ENCODE results near the gene ZNF778. TPM values are rescaled to one million over a fixed set of nuclear protein-coding genes. Genes with fewer than 3 reads are reported as not detected.
"Not testable (repeated sequence)": the region's sequence is repeated elsewhere in the genome, so short reads cannot be mapped to it uniquely, and the experiment has no call there.

ZNF778 gene
- total and polyA plus RNA-seq, 8 donors: 1.2 to 10.3 (median 5.5) TPM

DNA sequence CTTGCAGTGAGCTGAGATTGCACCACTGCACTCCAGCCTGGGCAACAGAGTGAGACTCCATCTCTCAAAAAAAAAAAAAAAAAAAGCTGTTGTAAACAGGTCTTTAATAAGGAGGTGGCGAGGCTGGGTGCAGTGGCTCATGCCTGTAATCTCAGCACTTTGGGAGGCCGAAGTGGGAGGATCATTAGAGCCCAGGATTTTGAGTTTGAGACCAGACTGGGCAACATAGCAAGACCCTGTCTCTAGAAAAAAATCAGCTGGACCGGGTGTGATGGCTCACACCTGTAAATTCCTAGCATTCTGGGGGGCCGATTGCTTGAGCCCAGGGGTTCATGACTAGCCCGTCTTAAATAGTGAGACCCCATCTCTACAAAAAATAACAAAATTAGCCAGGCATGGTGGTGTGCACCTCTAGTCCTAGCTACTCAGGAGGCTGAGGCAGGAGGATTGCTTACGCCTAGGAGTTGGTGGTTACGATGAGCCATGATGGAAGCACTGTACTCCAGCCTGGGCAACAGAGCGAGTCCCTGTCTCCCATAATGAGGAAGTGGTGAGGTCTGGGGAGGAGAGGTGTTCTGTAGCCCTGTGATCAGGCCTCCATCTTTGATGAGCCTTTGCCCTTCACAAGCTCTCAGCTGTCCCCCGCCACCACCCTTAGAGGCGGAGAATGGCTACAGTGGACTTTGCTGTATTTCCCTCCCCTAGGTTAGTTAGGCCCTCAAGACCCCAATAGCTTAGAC is 36.2 kb downstream of the ZNF778 start:
- FAIRE-seq: no peak
- TF ChIP-seq, protein P1, sequence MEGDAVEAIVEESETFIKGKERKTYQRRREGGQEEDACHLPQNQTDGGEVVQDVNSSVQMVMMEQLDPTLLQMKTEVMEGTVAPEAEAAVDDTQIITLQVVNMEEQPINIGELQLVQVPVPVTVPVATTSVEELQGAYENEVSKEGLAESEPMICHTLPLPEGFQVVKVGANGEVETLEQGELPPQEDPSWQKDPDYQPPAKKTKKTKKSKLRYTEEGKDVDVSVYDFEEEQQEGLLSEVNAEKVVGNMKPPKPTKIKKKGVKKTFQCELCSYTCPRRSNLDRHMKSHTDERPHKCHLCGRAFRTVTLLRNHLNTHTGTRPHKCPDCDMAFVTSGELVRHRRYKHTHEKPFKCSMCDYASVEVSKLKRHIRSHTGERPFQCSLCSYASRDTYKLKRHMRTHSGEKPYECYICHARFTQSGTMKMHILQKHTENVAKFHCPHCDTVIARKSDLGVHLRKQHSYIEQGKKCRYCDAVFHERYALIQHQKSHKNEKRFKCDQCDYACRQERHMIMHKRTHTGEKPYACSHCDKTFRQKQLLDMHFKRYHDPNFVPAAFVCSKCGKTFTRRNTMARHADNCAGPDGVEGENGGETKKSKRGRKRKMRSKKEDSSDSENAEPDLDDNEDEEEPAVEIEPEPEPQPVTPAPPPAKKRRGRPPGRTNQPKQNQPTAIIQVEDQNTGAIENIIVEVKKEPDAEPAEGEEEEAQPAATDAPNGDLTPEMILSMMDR (IDR thresholded peaks at IDR 0.05): no peak
- H3K27ac ChIP-seq: no peak overlapping the region
- H3K27me3 ChIP-seq: no peaks in the 10 kb centered on the region
- H3K4me3 ChIP-seq: no peak overlapping the region
- no peaks in the 10 kb centered on the region for H3K36me3 ChIP-seq
- no peaks in the 10 kb centered on the region for H3K9me3 ChIP-seq
- WGBS, 2 donors: 92 to 93% methylated on average over 10 of the region's 10 CpGs
- ATAC-seq: no peak
- no peaks in the 10 kb centered on the region for H3K4me1 ChIP-seq
- intact Hi-C loops (cut with DNase I): no loop called here
- no peak for DNase-seq

GRCh38 chr16:89256651-89257254 is 39.2 kb downstream of the ZNF778 start:
- intact Hi-C loops (cut with DNase I): no loop called here
- DNase-seq (peak in 1 of 6 donors; percentile 43), ATAC-seq (peak; percentile 41 to 85 (median 81)), FAIRE-seq (no peak)
- Histone ChIP-seq H3K9me3 (no peaks in the 10 kb centered on the region), H3K27ac (no peak overlapping the region), H3K27me3 (no peaks in the 10 kb centered on the region), H3K36me3 (no peaks in the 10 kb centered on the region), H3K4me3 (peak overlapping the region in 2 of 4 donors; percentile 20 to 24), H3K4me1 (no peaks in the 10 kb centered on the region)
- TF ChIP-seq, protein P1 (IDR thresholded peaks at IDR 0.05): no peak
- WGBS, 2 donors: 9 to 13% methylated on average over 53 to 57 of the region's 57 CpGs

- H3K27me3 ChIP-seq: no peaks in the 10 kb centered on the region
- TF ChIP-seq, protein P1 (IDR thresholded peaks at IDR 0.05): no peak
- H3K36me3 ChIP-seq: no peaks in the 10 kb centered on the region
- WGBS, 2 donors: 4 to 5% methylated on average over 43 to 44 of the region's 44 CpGs
- H3K4me3 ChIP-seq: peak overlapping the region in 2 of 4 donors; percentile 20 to 24
- ATAC-seq (peak in 3 of 4 donors; percentile 46 to 49 (median 49)), DNase-seq (no peak), FAIRE-seq (no peak)
- intact Hi-C loops (cut with DNase I): no loop called here
- H3K27ac ChIP-seq: no peak overlapping the region
- H3K4me1 ChIP-seq: no peaks in the 10 kb centered on the region
- H3K9me3 ChIP-seq: no peaks in the 10 kb centered on the region
Observed at GRCh38 chr16:89257281-89257731, 39.8 kb downstream of the ZNF778 start.

DNA sequence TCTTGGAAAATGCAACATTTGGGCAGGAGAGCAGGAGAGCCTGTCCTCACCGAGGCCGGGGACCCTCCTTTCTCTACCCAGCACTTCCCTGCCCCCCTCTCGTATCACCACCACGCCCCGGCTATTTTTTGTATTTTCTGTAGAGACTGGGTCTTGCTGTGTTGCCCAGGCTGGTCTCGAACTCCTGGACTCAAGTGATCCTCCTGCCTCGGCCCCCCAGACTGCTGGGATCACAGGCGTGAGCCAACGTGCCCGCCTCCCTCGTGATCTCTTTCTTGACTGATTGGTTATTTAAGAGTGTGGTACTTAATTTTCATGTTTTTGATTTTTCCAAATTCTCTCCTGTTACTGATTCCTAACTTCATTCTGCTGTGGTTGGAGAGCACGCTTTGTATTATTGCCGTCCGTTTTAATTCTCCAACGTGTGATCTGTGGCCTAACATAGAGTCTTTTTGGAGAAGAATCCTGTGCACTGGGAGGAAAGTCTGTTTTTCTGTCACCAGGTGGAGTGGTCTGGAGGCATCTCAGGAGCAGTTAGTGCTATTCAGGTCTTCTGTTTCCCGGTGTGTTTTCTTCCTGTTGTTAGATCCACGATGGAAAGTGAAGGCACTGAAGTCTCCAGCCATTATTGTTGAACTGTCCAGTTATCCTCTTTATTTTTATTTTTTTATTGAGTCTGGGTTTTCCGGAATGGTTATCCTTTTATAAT is 40.4 kb downstream of the ZNF778 start:
- DNase-seq (no peak), ATAC-seq (no peak), FAIRE-seq (no peak)
- Histone ChIP-seq H3K27me3 (no peaks in the 10 kb centered on the region), H3K9me3 (no peaks in the 10 kb centered on the region), H3K27ac (no peak overlapping the region), H3K36me3 (no peaks in the 10 kb centered on the region), H3K4me3 (peak overlapping the region in 1 of 4 donors; percentile 24), H3K4me1 (no peaks in the 10 kb centered on the region)
- intact Hi-C loops (cut with DNase I): no loop called here
- 71 to 74% methylated on average over 18 of the region's 18 CpGs for WGBS, 2 donors
- TF ChIP-seq, protein P1 (IDR thresholded peaks at IDR 0.05): no peak

- FAIRE-seq; H3K9me3 ChIP-seq; H3K27ac ChIP-seq; intact Hi-C loops (cut with DNase I); H3K4me3 ChIP-seq; H3K36me3 ChIP-seq; ATAC-seq; H3K27me3 ChIP-seq; H3K4me1 ChIP-seq; DNase-seq: not testable (repeated sequence)
- WGBS, 2 donors: 95% methylated on average over 13 of the region's 13 CpGs
Observed at GRCh38 chr16:89259901-89260300, 42.4 kb downstream of the ZNF778 start.
